Measurements from ENCODE around the gene PLCL1.

- TF ChIP-seq POLR2AphosphoS5 (IDR thresholded peaks at IDR 0.05; ENCODE audit: low read depth, low read length), result no peak
- TF ChIP-seq TAF1 (IDR thresholded peaks at IDR 0.05; ENCODE audit: borderline replicate concordance, insufficient read depth, low read length), result no peak
- TF ChIP-seq SIN3A (IDR thresholded peaks at IDR 0.05; ENCODE audit: borderline replicate concordance, insufficient read depth, low read length), result no peak
- TF ChIP-seq REST (IDR thresholded peaks at IDR 0.05; ENCODE audit: insufficient read depth in 1 of 2, low read depth in 2 of 2, low read length in 2 of 2), result no peak
Measured at GRCh38 chr2:197920592-197921201, 116.3 kb downstream of the PLCL1 start.

Data from PFSK-1 (cell line).